GM13976 (cell line): Measurements from ENCODE around the gene EIF1AD.

ENCODE experiments used
- DNase-seq: peaks from one replicate; pipeline ENCODE4 v3.0.0; 2012; ENCODE audit warnings: low spot score
- in situ Hi-C: fragments of 300-500 bp; cut with MboI; formaldehyde crosslinking; loops from one replicate; pipeline ENCODE4 v1.12.0; 2022; ENCODE audit warnings: low sequenced_read_pairs, mixed read lengths, inconsistent platforms; ENCODE audit not compliant: unreplicated experiment
- TF ChIP-seq, protein P1 (sequence below): IDR thresholded peaks from 2 replicates; pipeline ENCODE4 v1.5.1; 2012; ENCODE audit warnings: borderline replicate concordance, mild to moderate bottlenecking; ENCODE audit not compliant: insufficient read depth; ENCODE audit errors: extremely low read depth, missing control alignments, control extremely low read depth

EIF1AD gene

DNA sequence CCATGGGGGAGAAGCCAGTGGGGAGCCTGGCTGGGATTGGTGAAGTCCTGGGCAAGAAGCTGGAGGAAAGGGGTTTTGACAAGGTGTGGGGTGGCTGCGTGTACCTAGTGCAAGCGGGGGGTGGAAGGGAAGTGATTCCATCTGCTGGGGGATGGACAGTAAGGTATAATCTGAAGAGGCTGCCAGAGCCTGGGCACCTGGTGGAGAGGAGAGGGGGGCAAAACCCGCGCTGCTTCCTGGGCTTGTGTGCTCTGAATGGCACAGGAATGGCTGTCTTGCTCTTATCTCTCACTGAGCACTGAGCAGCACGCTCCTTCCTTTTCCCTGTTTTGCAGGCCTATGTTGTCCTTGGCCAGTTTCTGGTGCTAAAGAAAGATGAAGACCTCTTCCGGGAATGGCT lies 1.3 kb upstream of the EIF1AD start:
- in situ Hi-C loops = no loop called here
- DNase-seq = no peak
- TF ChIP-seq, protein P1, sequence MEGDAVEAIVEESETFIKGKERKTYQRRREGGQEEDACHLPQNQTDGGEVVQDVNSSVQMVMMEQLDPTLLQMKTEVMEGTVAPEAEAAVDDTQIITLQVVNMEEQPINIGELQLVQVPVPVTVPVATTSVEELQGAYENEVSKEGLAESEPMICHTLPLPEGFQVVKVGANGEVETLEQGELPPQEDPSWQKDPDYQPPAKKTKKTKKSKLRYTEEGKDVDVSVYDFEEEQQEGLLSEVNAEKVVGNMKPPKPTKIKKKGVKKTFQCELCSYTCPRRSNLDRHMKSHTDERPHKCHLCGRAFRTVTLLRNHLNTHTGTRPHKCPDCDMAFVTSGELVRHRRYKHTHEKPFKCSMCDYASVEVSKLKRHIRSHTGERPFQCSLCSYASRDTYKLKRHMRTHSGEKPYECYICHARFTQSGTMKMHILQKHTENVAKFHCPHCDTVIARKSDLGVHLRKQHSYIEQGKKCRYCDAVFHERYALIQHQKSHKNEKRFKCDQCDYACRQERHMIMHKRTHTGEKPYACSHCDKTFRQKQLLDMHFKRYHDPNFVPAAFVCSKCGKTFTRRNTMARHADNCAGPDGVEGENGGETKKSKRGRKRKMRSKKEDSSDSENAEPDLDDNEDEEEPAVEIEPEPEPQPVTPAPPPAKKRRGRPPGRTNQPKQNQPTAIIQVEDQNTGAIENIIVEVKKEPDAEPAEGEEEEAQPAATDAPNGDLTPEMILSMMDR = no peak

DNA sequence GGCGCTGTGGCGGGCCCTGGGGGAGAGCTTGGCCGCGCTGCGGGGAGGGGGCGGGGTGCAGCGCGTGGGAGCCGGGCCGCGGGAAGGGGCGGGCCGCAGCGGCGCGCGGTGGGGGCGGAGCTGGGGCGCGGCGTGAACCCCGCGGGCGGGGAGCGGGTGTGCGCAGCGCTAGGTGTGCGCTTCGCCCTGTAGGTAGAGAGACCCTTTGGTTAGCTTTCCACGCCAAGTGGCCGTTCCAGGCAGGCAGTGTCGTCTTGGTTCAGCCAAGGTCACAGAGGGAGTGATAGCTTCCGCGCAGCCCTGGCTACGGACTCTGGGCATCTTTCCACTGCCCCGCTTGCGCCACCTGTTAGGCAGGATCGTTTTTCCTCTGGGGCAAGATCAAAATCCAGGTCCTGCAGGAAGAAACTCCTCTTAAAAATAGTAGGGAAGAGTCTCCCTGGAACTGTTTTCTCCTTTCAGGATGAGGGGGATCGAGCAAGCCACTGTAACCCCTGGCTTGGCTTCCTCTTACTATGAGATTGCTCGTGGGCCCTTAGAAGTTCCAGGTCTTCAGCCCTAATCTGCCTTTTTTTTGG lies 780 bp upstream of the EIF1AD start:
- peak; percentile 83 for DNase-seq
- TF ChIP-seq, protein P1 = no peak
- in situ Hi-C loops = no loop called here

DNA sequence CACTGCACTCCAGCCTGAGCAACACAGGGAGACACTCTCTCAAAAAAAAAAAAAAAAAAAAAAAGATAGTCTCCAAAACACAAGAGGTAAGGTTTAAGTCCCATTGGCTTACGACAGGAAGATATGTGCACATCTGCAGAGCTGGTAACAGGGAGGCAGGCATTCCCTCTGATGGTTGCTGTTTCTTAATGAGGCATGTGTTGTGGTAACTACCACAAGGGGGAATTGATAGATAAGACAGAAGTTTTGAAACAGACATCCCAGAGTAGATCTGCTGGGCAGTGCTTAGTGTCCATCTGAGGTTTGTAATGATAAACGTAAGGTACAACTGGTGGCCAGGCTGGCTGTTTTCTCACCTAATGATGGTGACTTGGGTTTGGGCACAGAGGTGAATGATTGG lies 4.7 kb downstream of the EIF1AD start:
- DNase-seq = no peak
- TF ChIP-seq, protein P1 = no peak
- in situ Hi-C loops = loop anchor here (25.0 kb wide), 1 partner anchor 285 kb away; the partner anchor contains the start of genes KAT5 and RNASEH2C

DNA sequence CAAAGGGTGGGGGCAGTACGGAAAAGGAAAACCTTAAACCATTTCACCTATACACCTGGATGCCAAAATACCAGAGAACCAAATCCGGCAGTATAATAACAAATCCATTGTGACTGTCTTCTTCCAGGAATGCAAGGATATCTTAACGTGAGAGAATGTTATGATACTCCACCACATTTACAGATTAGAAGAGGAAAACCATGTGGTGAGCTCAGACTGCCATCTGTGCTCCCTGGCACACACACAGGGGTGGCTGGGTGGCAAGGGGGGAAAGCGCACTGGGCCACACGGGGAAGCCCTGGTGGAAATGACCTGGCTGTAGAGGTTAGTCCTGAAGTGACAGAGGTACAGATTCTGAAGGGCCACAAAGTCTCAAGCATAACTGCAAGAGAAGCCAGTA lies 9.9 kb downstream of the EIF1AD start:
- in situ Hi-C loops = loop anchor here (25.0 kb wide), 1 partner anchor 280 kb away; the partner anchor contains the start of genes KAT5 and RNASEH2C
- no peak for DNase-seq
- TF ChIP-seq, protein P1 = no peak

DNA sequence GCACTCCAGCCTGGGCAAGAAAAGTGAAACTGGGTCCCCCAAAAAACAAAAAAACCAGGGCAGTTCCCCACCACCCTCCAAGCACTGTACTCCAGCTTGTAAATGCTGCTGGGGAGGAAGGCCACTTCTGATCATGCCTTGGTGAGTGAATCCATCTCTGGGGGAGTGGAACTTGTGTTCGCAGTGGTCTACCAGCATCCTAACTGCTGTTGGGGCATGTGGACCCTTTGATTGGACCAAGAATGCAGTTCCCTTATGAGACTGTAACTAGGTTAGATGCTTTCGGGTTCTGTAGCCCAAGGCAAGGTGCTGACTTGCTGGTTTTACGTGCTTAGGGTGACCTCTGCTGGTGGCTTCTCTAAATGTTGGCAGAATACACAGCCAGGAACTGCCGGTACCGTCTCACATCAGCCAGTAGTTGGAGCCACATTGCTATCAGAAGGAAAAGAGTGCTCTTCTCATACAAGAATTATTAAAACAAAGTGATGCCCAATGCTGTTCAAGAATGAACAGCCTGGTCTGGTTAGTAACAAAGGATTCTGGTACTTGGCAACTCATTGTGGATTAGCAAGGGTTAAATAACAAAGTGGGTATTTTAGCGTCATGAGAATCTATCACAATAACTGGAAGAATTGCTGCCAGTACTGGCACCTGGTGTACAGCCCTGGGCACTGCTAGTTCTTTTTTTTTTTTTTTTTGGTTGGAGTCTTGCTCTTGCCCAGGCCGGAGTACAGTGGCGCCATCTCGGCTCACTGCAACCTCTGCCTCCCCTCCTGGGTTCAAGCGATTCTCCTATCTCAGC lies 13.0 kb downstream of the EIF1AD start:
- peak; percentile 93 for DNase-seq
- in situ Hi-C loops = loop anchor here (5.0 to 25.0 kb wide), 2 partner anchors 107 to 277 kb away; partner anchors contain the start of genes KAT5 and RNASEH2C
- TF ChIP-seq, protein P1 = peak; percentile 95

DNA sequence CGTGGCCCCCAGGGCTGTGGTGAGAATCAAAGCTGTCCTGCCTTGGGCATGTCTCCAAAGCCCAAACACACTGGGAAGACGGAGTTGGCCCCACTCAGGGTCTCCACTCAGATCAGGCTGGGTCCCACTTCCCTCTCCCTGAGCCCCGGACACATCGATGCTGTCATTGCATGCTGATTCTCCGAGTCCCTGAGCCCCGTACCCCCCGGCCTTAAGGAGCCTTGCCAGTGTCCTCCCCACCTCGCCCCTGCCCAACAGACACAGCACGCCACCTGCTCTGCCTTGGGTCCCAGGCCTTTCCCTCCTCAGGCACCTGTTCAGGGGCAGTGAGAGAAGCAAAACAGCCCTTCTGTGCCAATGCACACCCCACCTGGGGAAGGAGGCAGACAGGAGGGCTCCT lies 14.6 kb downstream of the EIF1AD start:
- in situ Hi-C loops = loop anchor here (5.0 to 25.0 kb wide), 2 partner anchors 105 to 275 kb away; partner anchors contain the start of genes KAT5 and RNASEH2C
- TF ChIP-seq, protein P1 = no peak

More for the DNA sequence above, 14.6 kb downstream of the EIF1AD start:
- no peak for DNase-seq
